ENCODE measurements around the gene PPM1F. TPM values are rescaled to one million over a fixed set of nuclear protein-coding genes. Genes with fewer than 3 reads are reported as not detected.
"Not testable (repeated sequence)": the region's sequence is repeated elsewhere in the genome, so short reads cannot be mapped to it uniquely, and the experiment has no call there.

PPM1F gene
- total RNA-seq, 1 donor = 30.6 TPM

GRCh38 chr22:21917959-21918261 is 34.7 kb downstream of the PPM1F start:
- no peak for DNase-seq (ENCODE audit: low read depth)
- TF ChIP-seq CTCF (IDR thresholded peaks at IDR 0.05; ENCODE audit: insufficient read depth, low read length) = no peak
- no peak overlapping the region for H3K4me3 ChIP-seq (ENCODE audit: low read depth, low read length)

- no peak for TF ChIP-seq CTCF (IDR thresholded peaks at IDR 0.05; ENCODE audit: insufficient read depth, low read length)
- no peak overlapping the region for H3K4me3 ChIP-seq (ENCODE audit: low read depth, low read length)
- peak; percentile 28 for DNase-seq (ENCODE audit: low read depth)
Observed at GRCh38 chr22:21917181-21917958, 35.3 kb downstream of the PPM1F start.

GRCh38 chr22:21916309-21916918 is 36.2 kb downstream of the PPM1F start:
- no peak for DNase-seq (ENCODE audit: low read depth)
- TF ChIP-seq CTCF (IDR thresholded peaks at IDR 0.05; ENCODE audit: insufficient read depth, low read length) = no peak
- H3K4me3 ChIP-seq (ENCODE audit: low read depth, low read length) = no peak overlapping the region

- DNase-seq (ENCODE audit: low read depth) = no peak
- TF ChIP-seq CTCF (IDR thresholded peaks at IDR 0.05; ENCODE audit: insufficient read depth, low read length) = no peak
- no peak overlapping the region for H3K4me3 ChIP-seq (ENCODE audit: low read depth, low read length)
Observed at GRCh38 chr22:21915624-21916308, 36.9 kb downstream of the PPM1F start.

- not testable (repeated sequence) for DNase-seq (ENCODE audit: low read depth); H3K4me3 ChIP-seq (ENCODE audit: low read depth, low read length)
Observed at GRCh38 chr22:21914033-21914642, 38.5 kb downstream of the PPM1F start.

GRCh38 chr22:21910367-21910766 is 42.3 kb downstream of the PPM1F start:
- not testable (repeated sequence) for DNase-seq (ENCODE audit: low read depth); H3K4me3 ChIP-seq (ENCODE audit: low read depth, low read length)

GRCh38 chr22:21909871-21910270 is 42.8 kb downstream of the PPM1F start:
- no peak for TF ChIP-seq CTCF (IDR thresholded peaks at IDR 0.05; ENCODE audit: insufficient read depth, low read length)
- no peak for DNase-seq (ENCODE audit: low read depth)
- H3K4me3 ChIP-seq (ENCODE audit: low read depth, low read length) = no peak overlapping the region

Data from fibroblast of the aortic adventitia (primary cell).